Skeletal muscle satellite cell (primary cell): ENCODE measurements around the gene AANAT.

Experiments
- H3K27me3 ChIP-seq: 2 replicates; pipeline ENCODE4 v1.7.0; 2013; ENCODE audit warnings: low read length; ENCODE audit not compliant: control insufficient read depth, insufficient read depth
- H3K36me3 ChIP-seq: 2 replicates; pipeline ENCODE4 v1.7.0; 2013; ENCODE audit warnings: mild to moderate bottlenecking, control low read depth, low read length; ENCODE audit not compliant: insufficient read depth
- H3K4me1 ChIP-seq: 2 replicates; pipeline ENCODE4 v1.7.0; 2013; ENCODE audit warnings: low read length; ENCODE audit not compliant: control insufficient read depth, insufficient read depth
- H3K4me2 ChIP-seq: 2 replicates; pipeline ENCODE4 v1.7.0; 2013; ENCODE audit warnings: mild to moderate bottlenecking, low read length
- H3K4me3 ChIP-seq: 2 replicates; pipeline ENCODE4 v1.7.0; 2013; ENCODE audit warnings: low read length
- H3K9ac ChIP-seq: 2 replicates; pipeline ENCODE4 v1.7.0; 2013; ENCODE audit warnings: mild to moderate bottlenecking, low read depth, low read length, moderate library complexity
- H3K9me3 ChIP-seq: replicated peaks from 2 replicates; pipeline ENCODE4 v1.7.0; 2013; ENCODE audit warnings: mild to moderate bottlenecking, control low read depth, low read length

Gene AANAT

GRCh38 chr17:76515274-76515949 is 48.0 kb downstream of the AANAT start:
- Histone ChIP-seq H3K4me2 (peak overlapping the region; percentile 72), H3K9ac (peak overlapping the region; percentile 80), H3K36me3 (no peaks in the 10 kb centered on the region), H3K4me1 (peaks cover 15% of the 10 kb centered on the region), H3K4me3 (peak overlapping the region; percentile 54), H3K9me3 (no peaks in the 10 kb centered on the region), H3K27me3 (no peaks in the 10 kb centered on the region)

GRCh38 chr17:76517638-76518038 is 50.2 kb downstream of the AANAT start:
- Histone ChIP-seq H3K9me3 (no peaks in the 10 kb centered on the region), H3K4me1 (peaks cover 15% of the 10 kb centered on the region), H3K27me3 (no peaks in the 10 kb centered on the region), H3K4me2 (no peak overlapping the region), H3K36me3 (no peaks in the 10 kb centered on the region), H3K9ac (no peak overlapping the region), H3K4me3 (no peak overlapping the region)

- Histone ChIP-seq H3K9ac (no peak overlapping the region), H3K4me2 (no peak overlapping the region), H3K36me3 (no peaks in the 10 kb centered on the region), H3K9me3 (no peaks in the 10 kb centered on the region), H3K4me3 (no peak overlapping the region), H3K27me3 (no peaks in the 10 kb centered on the region), H3K4me1 (peaks cover 19% of the 10 kb centered on the region)
Measured at GRCh38 chr17:76519048-76519966, 51.9 kb downstream of the AANAT start.
